Endothelial cell of umbilical vein (primary cell): ENCODE measurements around the gene USP48. TPM values are rescaled to one million over a fixed set of nuclear protein-coding genes. Genes with fewer than 3 reads are reported as not detected.
A peak's percentile ranks its signal among the peaks of the same experiment; 100 is the strongest.

Source experiments
- BruUV-seq: library from RNA; stranded (reverse); fragments of 400-500 nt; replicated peaks from 2 replicates; lab custom pipeline; 2021; lab: Mats Ljungman, UMichigan
- CTCF ChIA-PET: fragments of 300-600, 350-600 bp; sonication (Branson Sonifier 250); formaldehyde crosslinking; loops from one replicate; lab custom pipeline; 2021; ENCODE audit warnings: antibody characterized with exemption, inconsistent platforms; lab: Charles Lee
- POLR2A ChIA-PET: fragments of 300-600, 350-600 bp; sonication (Branson Sonifier 250); formaldehyde crosslinking; loops from one replicate; lab custom pipeline; 2021; ENCODE audit warnings: antibody characterized with exemption, inconsistent platforms; lab: Charles Lee
- DNase-seq: peaks from one replicate; pipeline ENCODE4 v3.0.0-alpha.2; 2011; ENCODE audit warnings: low read depth, low spot score
- FAIRE-seq: peaks from 2 replicates; lab custom pipeline; 2011; peaks lifted over from hg19 to GRCh38; lab: Jason Lieb, UNC
- H2AFZ ChIP-seq: 2 replicates; pipeline ENCODE4 v1.6.0; 2012; ENCODE audit warnings: low read depth, low read length, control low read depth, inconsistent platforms
- H3K27ac ChIP-seq: 2 replicates; pipeline ENCODE4 v1.5.1; 2011; ENCODE audit warnings: low read depth, mild to moderate bottlenecking, control low read depth, low read length, moderate library complexity; ENCODE audit not compliant: insufficient read depth
- H3K27me3 ChIP-seq, 2 experiments: 2 replicates each; pipeline versions ENCODE4 v1.6.0 to v1.6.1; 2011; ENCODE audit warnings: low read length in 2 of 2, mixed read lengths in 1 of 2; ENCODE audit not compliant: control insufficient read depth in 2 of 2, insufficient read depth in 2 of 2
- H3K36me3 ChIP-seq, 2 experiments: 2 replicates in 1 of 2; 3 replicates in 1 of 2; pipeline ENCODE4 v1.5.1; 2011; ENCODE audit warnings: low read length in 2 of 2, mild to moderate bottlenecking in 1 of 2, moderate library complexity in 1 of 2; ENCODE audit not compliant: control insufficient read depth in 2 of 2, insufficient read depth in 2 of 2; ENCODE audit errors: extremely low read depth in 1 of 2
- H3K4me1 ChIP-seq: 3 replicates; pipeline ENCODE4 v1.5.1; 2011; ENCODE audit warnings: mild to moderate bottlenecking, low read length; ENCODE audit not compliant: control insufficient read depth, insufficient read depth; ENCODE audit errors: extremely low read depth
- H3K4me2 ChIP-seq: 2 replicates; pipeline ENCODE4 v1.6.1; 2011; ENCODE audit warnings: low read length, control low read depth, mixed read lengths; ENCODE audit not compliant: insufficient read depth
- H3K4me3 ChIP-seq, 3 experiments: fragments of 200-600 bp in 1 of 3; sonication (generic), shearing (Covaris generic) in 1 of 3; replicated peaks in 1 of 3; 2 replicates each; pipeline ENCODE4 v1.5.1; 2011 to 2016; ENCODE audit warnings: control low read depth in 3 of 3, low read length in 3 of 3, mild to moderate bottlenecking in 2 of 3, inconsistent platforms in 1 of 3, low read depth in 1 of 3, moderate library complexity in 1 of 3; ENCODE audit not compliant: insufficient read depth in 1 of 3
- H3K79me2 ChIP-seq: 2 replicates; pipeline ENCODE4 v1.6.0; 2012; ENCODE audit warnings: low read length, inconsistent platforms; ENCODE audit not compliant: control insufficient read depth, insufficient read depth
- H3K9ac ChIP-seq: replicated peaks from 2 replicates; pipeline ENCODE3; 2011; ENCODE audit warnings: low read length, control low read depth; ENCODE audit not compliant: insufficient read depth; ENCODE audit errors: extremely low read depth
- H3K9me1 ChIP-seq: replicated peaks from 3 replicates; pipeline ENCODE4 v1.6.0; 2011; ENCODE audit warnings: mild to moderate bottlenecking, low read length; ENCODE audit not compliant: control insufficient read depth, insufficient read depth; ENCODE audit errors: extremely low read depth
- H3K9me3 ChIP-seq: replicated peaks from 2 replicates; pipeline ENCODE4 v1.5.1; 2012; ENCODE audit warnings: low read length, inconsistent platforms; ENCODE audit not compliant: control insufficient read depth, insufficient read depth
- H4K20me1 ChIP-seq: replicated peaks from 2 replicates; pipeline ENCODE3; 2011; ENCODE audit warnings: mild to moderate bottlenecking, low read length; ENCODE audit not compliant: control insufficient read depth, insufficient read depth; ENCODE audit errors: extremely low read depth
- CTCF ChIP-seq, 2 donors: IDR thresholded peaks; 1 replicate in 1 of 2; 2 replicates in 1 of 2; pipeline ENCODE4 v1.5.1; 2011; ENCODE audit warnings: low read length in 2 of 2, mild to moderate bottlenecking in 2 of 2, moderate library complexity in 2 of 2, control low read depth in 1 of 2, inconsistent platforms in 1 of 2, low read depth in 1 of 2; ENCODE audit not compliant: insufficient read depth in 1 of 2; ENCODE audit errors: extremely low read depth in 1 of 2
- GATA2 ChIP-seq: IDR thresholded peaks from 2 replicates; pipeline ENCODE4 v1.7.0; 2011; ENCODE audit warnings: low read depth, mild to moderate bottlenecking, moderate library complexity, mixed read lengths, low read length; ENCODE audit not compliant: insufficient read length, insufficient read depth
- POLR2A ChIP-seq: IDR thresholded peaks from 2 replicates; pipeline ENCODE4 v1.6.1; 2012; ENCODE audit warnings: low read depth, mild to moderate bottlenecking, control low read depth, low read length
- POLR2AphosphoS5 ChIP-seq: IDR thresholded peaks from 2 replicates; pipeline ENCODE4 v1.6.1; 2012; ENCODE audit warnings: low read depth, mild to moderate bottlenecking, control low read depth, low read length, moderate library complexity; ENCODE audit not compliant: insufficient read depth
- dilution Hi-C: fragments of 300-500 bp; cut with MboI; formaldehyde crosslinking; loops from one replicate; pipeline ENCODE4 v1.15.0; 2019; ENCODE audit warnings: low sequenced_read_pairs; ENCODE audit not compliant: extremely low pct_ligation_motif_present
- intact Hi-C: fragments of 100-400 bp; cut with micrococcal nuclease; formaldehyde crosslinking; loops from one replicate; pipeline ENCODE4 v1.10.0; 2022
- polyA plus RNA-seq, 4 experiments: library from polyadenylated mRNA; depleted of rRNA in 3 of 4; stranded (reverse) in 3 of 4; unstranded in 1 of 4; fragments of >200 nt; gene quantifications; 2 replicates each; pipeline versions ENCODE4 v1.2.1 to v1.2.3, GENCODE V29; 2011 to 2012; ENCODE audit warnings: missing spikeins in 1 of 4
- total RNA-seq: library from RNA; stranded (reverse); gene quantifications from 2 replicates; pipeline ENCODE4 v1.2.3, GENCODE V29; 2021

The USP48 gene
- total and polyA plus RNA-seq, 2 donors (not counting 3 experiments of a cell fraction or from before 2014, with no cell fraction given): 27.2 to 149 TPM

- H3K4me1 ChIP-seq: peaks cover 29% of the 10 kb centered on the region
- no peaks in the 10 kb centered on the region for H4K20me1 ChIP-seq
- no peak overlapping the region for H3K4me3 ChIP-seq
- no peak overlapping the region for H2AFZ ChIP-seq
- no peaks in the 10 kb centered on the region for H3K27me3 ChIP-seq
- H3K79me2 ChIP-seq: no peaks in the 10 kb centered on the region
- no peaks in the 10 kb centered on the region for H3K9me3 ChIP-seq
- peaks cover 0 to 3% of the 10 kb centered on the region in 2 experiments for H3K36me3 ChIP-seq
- no peak for FAIRE-seq
- no peaks in the 10 kb centered on the region for H3K9me1 ChIP-seq
- BruUV-seq: no TSS peak
- ChIA-PET POLR2A (no interaction called here), CTCF (no interaction called here)
- no peak overlapping the region for H3K9ac ChIP-seq
- no peak for DNase-seq
- dilution Hi-C loops: no loop called here
- H3K27ac ChIP-seq: no peak overlapping the region
- TF ChIP-seq POLR2A (no peak), CTCF (IDR thresholded peaks at IDR 0.05; ENCODE audit: extremely low read depth in 1 of 2, insufficient read depth in 1 of 2, low read depth in 1 of 2, low read length in 2 of 2) (peak; percentile 48 to 71)
- intact Hi-C loops: loop anchor here (2.0 kb wide), 1 partner anchor 32 kb away; the partner anchor contains the start of gene USP48
- H3K4me2 ChIP-seq: no peak overlapping the region
Measured at GRCh38 chr1:21814241-21814918, 31.4 kb upstream of the USP48 start.

DNA sequence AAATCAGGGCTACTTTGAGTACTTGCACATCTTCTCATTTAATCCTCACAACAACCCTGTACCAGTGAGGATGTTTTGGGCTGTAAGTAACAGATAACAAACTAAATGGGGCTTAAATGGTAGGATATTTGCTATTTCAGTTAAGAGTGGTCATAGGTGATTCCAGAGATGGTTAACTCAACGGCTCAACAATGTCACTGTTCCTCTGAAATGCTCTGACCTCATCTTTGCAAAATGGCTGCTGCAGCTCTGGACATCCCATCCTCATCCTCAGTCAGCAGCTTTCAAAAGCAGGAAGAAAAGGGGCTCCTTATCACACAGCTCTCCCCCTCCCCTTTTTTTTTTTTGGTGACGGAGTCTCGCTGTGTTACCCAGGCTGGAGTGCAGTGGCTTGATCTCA lies 30.6 kb upstream of the USP48 start:
- Histone ChIP-seq H3K4me3 (no peak overlapping the region), H3K27me3 (no peaks in the 10 kb centered on the region), H4K20me1 (no peaks in the 10 kb centered on the region), H3K36me3 (peaks cover 0 to 2% of the 10 kb centered on the region in 2 experiments), H3K79me2 (no peaks in the 10 kb centered on the region), H3K9me1 (no peaks in the 10 kb centered on the region), H3K9me3 (no peaks in the 10 kb centered on the region), H3K27ac (no peak overlapping the region), H2AFZ (no peak overlapping the region), H3K9ac (no peak overlapping the region), H3K4me2 (no peak overlapping the region), H3K4me1 (peaks cover 28% of the 10 kb centered on the region)
- TF ChIP-seq POLR2AphosphoS5: peak; percentile 14
- TF ChIP-seq POLR2A: peak; percentile 33
- TF ChIP-seq GATA2: no peak
- DNase-seq (no peak), FAIRE-seq (no peak)
- ChIA-PET CTCF (no interaction called here), POLR2A (no interaction called here)
- dilution Hi-C loops: no loop called here
- intact Hi-C loops: no loop called here
- no TSS peak for BruUV-seq
